PFSK-1 (cell line): ENCODE data around the gene PTPRM.

ENCODE experiments used
- FOXP2 ChIP-seq: optimal IDR thresholded peaks from 2 replicates; pipeline ENCODE3; 2011; ENCODE audit warnings: borderline replicate concordance, control low read depth, inconsistent platforms; ENCODE audit not compliant: insufficient read depth; ENCODE audit errors: extremely low read length, extremely low read depth
- POLR2AphosphoS5 ChIP-seq: IDR thresholded peaks from 2 replicates; pipeline ENCODE4 v1.6.1; 2012; ENCODE audit warnings: low read depth, mild to moderate bottlenecking, control low read depth, low read length, moderate library complexity
- SIN3A ChIP-seq: IDR thresholded peaks from 2 replicates; pipeline ENCODE4 v1.6.1; 2012; ENCODE audit warnings: mild to moderate bottlenecking, low read length, moderate library complexity, borderline replicate concordance; ENCODE audit not compliant: insufficient read depth
- TAF1 ChIP-seq: IDR thresholded peaks from 2 replicates; pipeline ENCODE4 v1.6.1; 2012; ENCODE audit warnings: low read length, control low read depth, borderline replicate concordance; ENCODE audit not compliant: insufficient read depth
- TF ChIP-seq, protein P1 (sequence below), 2 experiments: IDR thresholded peaks; 2 replicates each; pipeline versions ENCODE4 v1.6.1 to v1.8.0; 2011 to 2012; ENCODE audit warnings: low read depth in 2 of 2, low read length in 2 of 2, control low read depth in 1 of 2, inconsistent platforms in 1 of 2, mild to moderate bottlenecking in 1 of 2, moderate library complexity in 1 of 2; ENCODE audit not compliant: insufficient read depth in 1 of 2

PTPRM gene

DNA sequence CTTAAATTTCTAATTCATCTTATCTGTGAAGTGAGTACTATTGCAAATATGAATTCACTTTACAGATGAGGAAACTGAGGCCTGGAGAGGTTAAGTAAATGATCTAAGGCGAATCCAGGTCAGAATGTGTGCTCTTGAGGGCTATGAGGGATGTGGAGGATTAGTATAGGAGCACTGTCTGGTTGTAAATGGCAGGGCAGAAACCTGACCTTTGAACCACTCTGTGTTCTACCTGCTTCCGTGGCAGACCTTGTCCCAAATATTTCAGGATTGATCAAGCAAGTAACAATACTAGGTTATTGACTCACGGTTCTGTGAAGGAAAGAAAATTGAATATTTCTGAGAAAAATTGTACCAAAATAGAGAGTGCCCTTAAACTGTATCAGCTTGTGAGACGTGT is 74.7 kb downstream of the PTPRM start:
- no peak for TF ChIP-seq SIN3A
- TF ChIP-seq POLR2AphosphoS5 = no peak
- TF ChIP-seq, protein P1, sequence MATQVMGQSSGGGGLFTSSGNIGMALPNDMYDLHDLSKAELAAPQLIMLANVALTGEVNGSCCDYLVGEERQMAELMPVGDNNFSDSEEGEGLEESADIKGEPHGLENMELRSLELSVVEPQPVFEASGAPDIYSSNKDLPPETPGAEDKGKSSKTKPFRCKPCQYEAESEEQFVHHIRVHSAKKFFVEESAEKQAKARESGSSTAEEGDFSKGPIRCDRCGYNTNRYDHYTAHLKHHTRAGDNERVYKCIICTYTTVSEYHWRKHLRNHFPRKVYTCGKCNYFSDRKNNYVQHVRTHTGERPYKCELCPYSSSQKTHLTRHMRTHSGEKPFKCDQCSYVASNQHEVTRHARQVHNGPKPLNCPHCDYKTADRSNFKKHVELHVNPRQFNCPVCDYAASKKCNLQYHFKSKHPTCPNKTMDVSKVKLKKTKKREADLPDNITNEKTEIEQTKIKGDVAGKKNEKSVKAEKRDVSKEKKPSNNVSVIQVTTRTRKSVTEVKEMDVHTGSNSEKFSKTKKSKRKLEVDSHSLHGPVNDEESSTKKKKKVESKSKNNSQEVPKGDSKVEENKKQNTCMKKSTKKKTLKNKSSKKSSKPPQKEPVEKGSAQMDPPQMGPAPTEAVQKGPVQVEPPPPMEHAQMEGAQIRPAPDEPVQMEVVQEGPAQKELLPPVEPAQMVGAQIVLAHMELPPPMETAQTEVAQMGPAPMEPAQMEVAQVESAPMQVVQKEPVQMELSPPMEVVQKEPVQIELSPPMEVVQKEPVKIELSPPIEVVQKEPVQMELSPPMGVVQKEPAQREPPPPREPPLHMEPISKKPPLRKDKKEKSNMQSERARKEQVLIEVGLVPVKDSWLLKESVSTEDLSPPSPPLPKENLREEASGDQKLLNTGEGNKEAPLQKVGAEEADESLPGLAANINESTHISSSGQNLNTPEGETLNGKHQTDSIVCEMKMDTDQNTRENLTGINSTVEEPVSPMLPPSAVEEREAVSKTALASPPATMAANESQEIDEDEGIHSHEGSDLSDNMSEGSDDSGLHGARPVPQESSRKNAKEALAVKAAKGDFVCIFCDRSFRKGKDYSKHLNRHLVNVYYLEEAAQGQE (IDR thresholded peaks at IDR 0.05; ENCODE audit: insufficient read depth in 1 of 2, low read depth in 2 of 2, low read length in 2 of 2) = no peak
- no peak for TF ChIP-seq TAF1
- no peak for TF ChIP-seq FOXP2

DNA sequence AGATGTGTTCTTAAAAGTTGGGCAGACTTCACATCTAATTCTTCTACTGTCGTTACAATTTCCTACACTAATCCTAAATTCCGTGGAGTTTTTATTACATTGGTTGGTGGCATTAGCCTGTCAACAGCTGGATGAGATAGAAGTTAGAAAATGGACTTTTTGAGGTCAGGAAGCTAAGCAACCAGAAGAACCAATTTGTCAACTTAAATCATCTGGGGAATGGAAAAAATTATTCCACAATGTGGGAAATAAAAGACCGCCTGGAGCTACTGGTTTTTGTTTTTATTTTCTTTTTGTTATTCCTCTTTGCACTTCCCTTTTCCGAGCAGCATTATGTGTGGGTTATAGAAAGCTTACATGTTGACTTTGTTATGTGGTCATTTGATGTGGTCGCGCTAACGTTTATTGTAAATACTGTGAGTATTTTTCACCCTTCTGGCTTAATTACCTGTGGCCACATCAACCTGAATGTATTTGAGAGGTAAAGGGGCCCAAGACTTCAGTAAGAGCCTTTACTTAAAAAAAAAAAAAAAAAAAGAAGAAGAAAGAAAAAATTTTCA is 75.3 kb downstream of the PTPRM start:
- TF ChIP-seq, protein P1 (IDR thresholded peaks at IDR 0.05; ENCODE audit: insufficient read depth in 1 of 2, low read depth in 2 of 2, low read length in 2 of 2) = no peak
- TF ChIP-seq TAF1 (no peak), FOXP2 (no peak), SIN3A (no peak), POLR2AphosphoS5 (no peak)

DNA sequence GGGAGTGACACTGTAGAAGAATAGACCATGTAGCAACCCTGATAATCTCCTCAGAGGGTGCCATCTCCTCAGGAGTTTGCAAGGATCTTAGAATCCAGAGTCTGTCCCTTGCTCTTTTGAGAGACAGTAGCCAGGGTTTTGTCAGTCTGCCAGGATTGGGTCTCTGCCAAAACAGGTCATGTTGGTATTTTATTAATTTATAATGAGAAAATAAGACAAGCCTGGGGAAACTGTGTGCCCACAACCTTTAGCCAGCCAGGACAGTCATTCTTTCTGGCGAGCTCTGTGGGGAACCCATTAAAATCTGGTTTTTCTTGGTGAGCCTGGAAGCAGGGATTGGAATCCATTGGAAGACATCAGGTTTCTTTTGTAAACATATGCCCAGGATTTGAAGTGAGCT is 78.6 kb downstream of the PTPRM start:
- no peak for TF ChIP-seq FOXP2
- no peak for TF ChIP-seq TAF1
- no peak for TF ChIP-seq SIN3A
- no peak for TF ChIP-seq POLR2AphosphoS5
- TF ChIP-seq, protein P1 (IDR thresholded peaks at IDR 0.05; ENCODE audit: insufficient read depth in 1 of 2, low read depth in 2 of 2, low read length in 2 of 2) = no peak

DNA sequence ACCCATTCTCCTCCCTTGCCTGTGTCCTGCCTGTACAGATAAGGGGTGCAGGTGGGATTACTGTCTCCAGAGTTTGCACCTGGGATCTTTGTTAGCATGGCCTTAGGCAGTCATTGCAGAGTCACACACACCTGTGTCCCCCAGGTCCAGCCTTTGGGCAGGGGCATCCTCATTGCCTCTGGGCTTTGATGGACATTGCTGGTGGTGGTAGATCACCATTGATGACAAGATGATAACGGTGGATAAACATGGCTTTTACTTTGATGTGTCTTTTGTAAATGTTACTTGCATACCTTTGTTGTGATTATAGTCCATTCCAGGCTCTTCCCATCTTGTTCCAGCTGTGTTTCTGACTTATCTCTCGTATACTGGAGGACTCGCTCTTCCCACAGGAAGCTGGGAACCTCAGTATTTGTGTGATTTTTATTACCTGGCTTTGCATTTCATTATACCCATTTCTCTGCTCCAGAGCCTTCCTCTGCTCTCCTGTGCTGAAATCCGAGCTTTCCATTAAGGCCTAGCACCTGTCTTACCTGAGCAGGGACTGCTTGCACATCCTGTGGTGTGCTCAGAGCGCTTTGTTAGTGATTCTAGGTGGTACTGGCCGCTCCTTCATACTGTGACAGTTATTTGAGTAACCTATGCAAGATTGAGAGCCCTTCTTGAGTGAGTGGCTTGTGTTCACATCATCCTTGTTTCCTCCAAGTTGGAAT is 79.2 kb downstream of the PTPRM start:
- TF ChIP-seq, protein P1 (IDR thresholded peaks at IDR 0.05; ENCODE audit: insufficient read depth in 1 of 2, low read depth in 2 of 2, low read length in 2 of 2) = no peak
- no peak for TF ChIP-seq FOXP2
- no peak for TF ChIP-seq POLR2AphosphoS5
- TF ChIP-seq SIN3A = no peak
- no peak for TF ChIP-seq TAF1
